IPS DF 6.9 (cell line): ENCODE measurements around the gene FPR3.

Experiments used
- DNase-seq: peaks from one replicate; pipeline ENCODE4 v3.0.0-alpha.2; 2013; ENCODE audit warnings: low read depth, low spot score
- H3K27ac ChIP-seq: one replicate; pipeline ENCODE4 v1.5.1; 2013; ENCODE audit warnings: low read length, control low read depth
- H3K27me3 ChIP-seq: 2 replicates; pipeline ENCODE4 v1.6.1; 2013; ENCODE audit warnings: mild to moderate bottlenecking, low read length; ENCODE audit not compliant: control insufficient read depth, insufficient read depth
- H3K36me3 ChIP-seq: 2 replicates; pipeline ENCODE4 v1.6.1; 2013; ENCODE audit warnings: low read length; ENCODE audit not compliant: control insufficient read depth, insufficient read depth
- H3K4me1 ChIP-seq: 2 replicates; pipeline ENCODE4 v1.6.1; 2013; ENCODE audit warnings: low read length; ENCODE audit not compliant: control insufficient read depth, insufficient read depth
- H3K4me3 ChIP-seq: 2 replicates; pipeline ENCODE4 v1.5.1; 2013; ENCODE audit warnings: mild to moderate bottlenecking, low read length
- H3K9me3 ChIP-seq: 2 replicates; pipeline ENCODE4 v1.6.1; 2013; ENCODE audit warnings: low read length, inconsistent platforms; ENCODE audit not compliant: control insufficient read depth, insufficient read depth
- WGBS: extraction: QIAGEN DNeasy Blood & Tissue Kit; methylation state at CpG from one replicate; pipeline ENCODE4 v1.1.7; 2013; ENCODE audit warnings: mixed read lengths, missing lambda C conversion rate; ENCODE audit not compliant: insufficient read length, insufficient coverage; 5-methylcytosine and 5-hydroxymethylcytosine counted together

The FPR3 gene

GRCh38 chr19:51821456-51821855 lies 26.5 kb downstream of the FPR3 start:
- no CpG with 5 or more reads among the region's 3 CpGs for WGBS
- H3K36me3 ChIP-seq, result no peaks in the 10 kb centered on the region; the same call in 1 of the 2 replicates

GRCh38 chr19:51821921-51822320 lies 27.0 kb downstream of the FPR3 start:
- Histone ChIP-seq H3K27ac (no peak overlapping the region), H3K27me3 (no peaks in the 10 kb centered on the region), H3K9me3 (peaks cover 2% of the 10 kb centered on the region; the same call in 1 of the 2 replicates), H3K36me3 (no peaks in the 10 kb centered on the region; the same call in 1 of the 2 replicates), H3K4me1 (no peaks in the 10 kb centered on the region), H3K4me3 (no peak overlapping the region)
- DNase-seq, result no peak

More at GRCh38 chr19:51821456-51821855, 26.5 kb downstream of the FPR3 start:
- Histone ChIP-seq H3K9me3 (peaks cover 2% of the 10 kb centered on the region; the same call in 1 of the 2 replicates), H3K27ac (no peak overlapping the region), H3K27me3 (no peaks in the 10 kb centered on the region), H3K4me1 (no peaks in the 10 kb centered on the region), H3K4me3 (no peak overlapping the region)
- no peak for DNase-seq

GRCh38 chr19:51822325-51822724 lies 27.4 kb downstream of the FPR3 start:
- no peaks in the 10 kb centered on the region; the same call in 1 of the 2 replicates for H3K36me3 ChIP-seq
- peaks cover 2% of the 10 kb centered on the region; the same call in 1 of the 2 replicates for H3K9me3 ChIP-seq
- H3K4me1 ChIP-seq, result no peaks in the 10 kb centered on the region
- H3K27me3 ChIP-seq, result no peaks in the 10 kb centered on the region
- DNase-seq, result no peak
- H3K27ac ChIP-seq, result no peak overlapping the region
- no peak overlapping the region for H3K4me3 ChIP-seq
- no CpG with 5 or more reads among the region's 2 CpGs for WGBS

- H3K27me3 ChIP-seq, result no peaks in the 10 kb centered on the region
- H3K36me3 ChIP-seq, result no peaks in the 10 kb centered on the region; the same call in 1 of the 2 replicates
- H3K27ac ChIP-seq, result no peak overlapping the region
- H3K4me3 ChIP-seq, result no peak overlapping the region
- H3K9me3 ChIP-seq, result peaks cover 2% of the 10 kb centered on the region; the same call in 1 of the 2 replicates
- no peaks in the 10 kb centered on the region for H3K4me1 ChIP-seq
- DNase-seq, result no peak
- WGBS, result no CpG with 5 or more reads among the region's 3 CpGs
These were observed 28.0 kb downstream of the FPR3 start for GRCh38 chr19:51822946-51823345.

GRCh38 chr19:51824281-51825005 lies 29.5 kb downstream of the FPR3 start:
- no peak overlapping the region for H3K4me3 ChIP-seq
- no peaks in the 10 kb centered on the region for H3K27me3 ChIP-seq
- WGBS, result no CpG with 5 or more reads among the region's 13 CpGs
- no peak overlapping the region for H3K27ac ChIP-seq
- H3K9me3 ChIP-seq, result peaks cover 4% of the 10 kb centered on the region; the same call in 1 of the 2 replicates
- no peak for DNase-seq
- H3K36me3 ChIP-seq, result no peaks in the 10 kb centered on the region; the same call in 1 of the 2 replicates
- H3K4me1 ChIP-seq, result no peaks in the 10 kb centered on the region

GRCh38 chr19:51830274-51830673 lies 35.3 kb downstream of the FPR3 start:
- no peak for DNase-seq
- Histone ChIP-seq H3K4me1 (no peaks in the 10 kb centered on the region), H3K27me3 (no peaks in the 10 kb centered on the region), H3K36me3 (no peaks in the 10 kb centered on the region), H3K4me3 (no peak overlapping the region), H3K27ac (no peak overlapping the region), H3K9me3 (peaks cover 4% of the 10 kb centered on the region; the same call in 1 of the 2 replicates)
- 100% methylated on average over 2 of the region's 2 CpGs for WGBS

GRCh38 chr19:51837145-51837544 lies 42.2 kb downstream of the FPR3 start:
- Histone ChIP-seq H3K9me3 (no peaks in the 10 kb centered on the region), H3K4me3 (no peak overlapping the region), H3K27ac (no peak overlapping the region), H3K27me3 (no peaks in the 10 kb centered on the region), H3K4me1 (no peaks in the 10 kb centered on the region), H3K36me3 (no peaks in the 10 kb centered on the region)
- DNase-seq, result no peak
- no CpG with 5 or more reads among the region's 2 CpGs for WGBS

GRCh38 chr19:51861870-51862622 lies 67.1 kb downstream of the FPR3 start:
- Histone ChIP-seq H3K4me1 (no peaks in the 10 kb centered on the region), H3K9me3 (peaks cover 8% of the 10 kb centered on the region), H3K36me3 (peaks cover 15% of the 10 kb centered on the region; the same call in 1 of the 2 replicates), H3K27ac (no peak overlapping the region), H3K27me3 (no peaks in the 10 kb centered on the region), H3K4me3 (no peak overlapping the region)
- DNase-seq, result no peak
- no CpG with 5 or more reads among the region's 2 CpGs for WGBS

- Histone ChIP-seq H3K9me3 (peaks cover 34% of the 10 kb centered on the region), H3K36me3 (peaks cover 70% of the 10 kb centered on the region), H3K27me3 (no peaks in the 10 kb centered on the region), H3K27ac (no peak overlapping the region), H3K4me1 (no peaks in the 10 kb centered on the region), H3K4me3 (no peak overlapping the region)
- no CpG with 5 or more reads among the region's 4 CpGs for WGBS
- no peak for DNase-seq
These were observed 78.1 kb downstream of the FPR3 start for GRCh38 chr19:51873097-51873496.
